ENCODE measurements around the gene SNTG2. TPM values are rescaled to one million over a fixed set of nuclear protein-coding genes. Genes with fewer than 3 reads are reported as not detected.
"Not testable (repeated sequence)": the region's sequence is repeated elsewhere in the genome, so short reads cannot be mapped to it uniquely, and the experiment has no call there.

The SNTG2 gene
- total RNA-seq, 4 donors from 2014 or later = 9.0 to 44.6 (median 30.8) TPM

DNA sequence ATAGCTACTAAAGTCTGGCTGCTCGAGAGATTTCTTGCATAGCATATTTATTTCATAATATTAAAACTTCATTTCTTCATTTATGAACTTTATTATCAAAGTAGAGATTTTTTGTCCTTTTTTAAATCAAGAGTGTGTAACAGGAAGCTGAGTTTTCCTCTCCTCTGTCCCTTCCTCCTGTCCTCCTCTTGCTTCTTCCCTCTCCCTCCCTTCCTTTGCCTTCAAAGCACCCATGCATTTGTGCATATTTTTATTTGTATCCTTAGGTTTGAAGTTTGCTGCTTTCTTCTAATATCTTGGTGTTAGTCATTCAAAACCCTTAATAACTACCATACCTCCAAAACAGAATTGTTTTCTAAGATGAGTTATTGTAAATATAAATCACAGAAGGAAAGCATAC is 174.6 kb downstream of the SNTG2 start:
- Histone ChIP-seq H3K27ac (no peak overlapping the region), H3K36me3 (no peaks in the 10 kb centered on the region), H3K4me3 (no peak overlapping the region), H3K9me3 (no peaks in the 10 kb centered on the region), H3K27me3 (no peaks in the 10 kb centered on the region), H3K4me1 (no peaks in the 10 kb centered on the region)
- TF ChIP-seq, protein P1, sequence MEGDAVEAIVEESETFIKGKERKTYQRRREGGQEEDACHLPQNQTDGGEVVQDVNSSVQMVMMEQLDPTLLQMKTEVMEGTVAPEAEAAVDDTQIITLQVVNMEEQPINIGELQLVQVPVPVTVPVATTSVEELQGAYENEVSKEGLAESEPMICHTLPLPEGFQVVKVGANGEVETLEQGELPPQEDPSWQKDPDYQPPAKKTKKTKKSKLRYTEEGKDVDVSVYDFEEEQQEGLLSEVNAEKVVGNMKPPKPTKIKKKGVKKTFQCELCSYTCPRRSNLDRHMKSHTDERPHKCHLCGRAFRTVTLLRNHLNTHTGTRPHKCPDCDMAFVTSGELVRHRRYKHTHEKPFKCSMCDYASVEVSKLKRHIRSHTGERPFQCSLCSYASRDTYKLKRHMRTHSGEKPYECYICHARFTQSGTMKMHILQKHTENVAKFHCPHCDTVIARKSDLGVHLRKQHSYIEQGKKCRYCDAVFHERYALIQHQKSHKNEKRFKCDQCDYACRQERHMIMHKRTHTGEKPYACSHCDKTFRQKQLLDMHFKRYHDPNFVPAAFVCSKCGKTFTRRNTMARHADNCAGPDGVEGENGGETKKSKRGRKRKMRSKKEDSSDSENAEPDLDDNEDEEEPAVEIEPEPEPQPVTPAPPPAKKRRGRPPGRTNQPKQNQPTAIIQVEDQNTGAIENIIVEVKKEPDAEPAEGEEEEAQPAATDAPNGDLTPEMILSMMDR (IDR thresholded peaks at IDR 0.05) = no peak
- no peak for TF ChIP-seq POLR2A (IDR thresholded peaks at IDR 0.05)
- WGBS, 2 donors = 47 to 66% methylated on average over 1 of the region's 1 CpG
- DNase-seq (ENCODE audit: low spot score in 2 of 2) = no peak

GRCh38 chr2:1125633-1126370 is 175.2 kb downstream of the SNTG2 start:
- H3K9me3 ChIP-seq = no peaks in the 10 kb centered on the region
- no peaks in the 10 kb centered on the region for H3K4me1 ChIP-seq
- no peaks in the 10 kb centered on the region for H3K27me3 ChIP-seq
- no peak overlapping the region for H3K4me3 ChIP-seq
- H3K36me3 ChIP-seq = no peaks in the 10 kb centered on the region
- 77% methylated on average over 3 of the region's 3 CpGs for WGBS, 2 donors
- DNase-seq (ENCODE audit: low spot score in 2 of 2) = no peak
- TF ChIP-seq EP300 (IDR thresholded peaks at IDR 0.05) = no peak
- TF ChIP-seq, protein P1 (IDR thresholded peaks at IDR 0.05) = no peak
- no peak for TF ChIP-seq POLR2A (IDR thresholded peaks at IDR 0.05)
- no peak overlapping the region for H3K27ac ChIP-seq

DNA sequence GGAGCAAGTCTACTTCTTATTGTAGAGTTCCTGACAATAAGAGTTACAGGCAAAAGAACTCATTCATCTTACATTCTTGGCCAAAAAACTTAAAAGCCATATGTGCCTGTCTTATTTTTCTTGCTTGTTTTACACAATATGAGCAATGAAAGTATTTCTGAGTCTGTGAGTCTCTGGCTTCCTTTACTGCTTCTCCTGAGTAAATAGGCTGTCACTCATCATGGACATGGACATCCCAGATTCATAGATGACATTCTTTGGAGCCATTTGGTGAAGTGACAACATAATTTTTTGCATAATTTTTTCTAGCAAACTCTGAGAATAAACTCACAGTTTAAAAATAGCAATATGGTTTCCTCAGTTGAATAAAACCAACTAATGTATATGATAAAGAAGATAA is 179.3 kb downstream of the SNTG2 start:
- Histone ChIP-seq H3K27me3 (no peaks in the 10 kb centered on the region), H3K36me3 (no peaks in the 10 kb centered on the region), H3K27ac (no peak overlapping the region), H3K4me1 (no peaks in the 10 kb centered on the region), H3K9me3 (no peaks in the 10 kb centered on the region), H3K4me3 (no peak overlapping the region)
- no peak for DNase-seq (ENCODE audit: low spot score in 2 of 2)
- TF ChIP-seq POLR2A (IDR thresholded peaks at IDR 0.05) (no peak), EP300 (IDR thresholded peaks at IDR 0.05) (no peak)
- TF ChIP-seq, protein P1 (IDR thresholded peaks at IDR 0.05) = no peak

DNA sequence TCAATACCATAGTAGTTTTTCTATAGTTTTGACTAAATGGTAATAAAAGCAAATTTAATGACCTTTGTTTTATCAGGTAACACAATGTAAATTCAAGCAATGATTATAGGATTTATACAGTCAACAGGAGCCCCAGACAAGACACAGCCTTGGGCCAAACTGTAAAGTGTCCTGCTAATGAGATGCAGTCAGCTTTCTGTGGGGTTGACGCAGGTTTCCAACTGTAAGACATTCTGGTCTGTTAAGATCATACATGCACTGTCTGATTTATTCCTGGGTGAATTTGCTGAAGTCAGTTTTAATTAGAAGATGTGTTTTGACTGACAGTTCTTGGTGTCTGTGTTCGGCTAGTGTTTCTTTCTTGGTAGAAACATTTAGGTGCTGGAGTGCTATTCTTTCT is 180.3 kb downstream of the SNTG2 start:
- 76 to 77% methylated on average over 2 of the region's 2 CpGs for WGBS, 2 donors
- TF ChIP-seq POLR2A (IDR thresholded peaks at IDR 0.05) (no peak), EP300 (IDR thresholded peaks at IDR 0.05) (no peak)
- TF ChIP-seq, protein P1 (IDR thresholded peaks at IDR 0.05) = no peak
- no peak for DNase-seq (ENCODE audit: low spot score in 2 of 2)
- no peaks in the 10 kb centered on the region for H3K9me3 ChIP-seq
- no peaks in the 10 kb centered on the region for H3K27me3 ChIP-seq
- no peaks in the 10 kb centered on the region for H3K4me1 ChIP-seq
- H3K36me3 ChIP-seq = no peaks in the 10 kb centered on the region
- no peak overlapping the region for H3K27ac ChIP-seq
- no peak overlapping the region for H3K4me3 ChIP-seq

GRCh38 chr2:1132328-1132969 is 181.8 kb downstream of the SNTG2 start:
- TF ChIP-seq, protein P1 (IDR thresholded peaks at IDR 0.05) = no peak
- TF ChIP-seq POLR2A (IDR thresholded peaks at IDR 0.05) = no peak
- no peak for TF ChIP-seq EP300 (IDR thresholded peaks at IDR 0.05)
- 81 to 82% methylated on average over 14 of the region's 14 CpGs for WGBS, 2 donors
- no peak overlapping the region for H3K27ac ChIP-seq

GRCh38 chr2:1133896-1134295 is 183.2 kb downstream of the SNTG2 start:
- not testable (repeated sequence) for H3K4me1 ChIP-seq; H3K9me3 ChIP-seq; DNase-seq (ENCODE audit: low spot score in 2 of 2); H3K4me3 ChIP-seq; H3K36me3 ChIP-seq; H3K27me3 ChIP-seq; H3K27ac ChIP-seq
- WGBS, 2 donors = 75 to 83% methylated on average over 14 to 16 of the region's 16 CpGs

More at GRCh38 chr2:1132328-1132969, 181.8 kb downstream of the SNTG2 start:
- Histone ChIP-seq H3K9me3 (no peaks in the 10 kb centered on the region), H3K36me3 (no peaks in the 10 kb centered on the region), H3K27me3 (no peaks in the 10 kb centered on the region), H3K4me3 (no peak overlapping the region), H3K4me1 (no peaks in the 10 kb centered on the region)
- no peak for DNase-seq (ENCODE audit: low spot score in 2 of 2)

Data from tibial nerve (tissue), 4 donors.